ENCODE measurements around the gene TPP2.

DNA sequence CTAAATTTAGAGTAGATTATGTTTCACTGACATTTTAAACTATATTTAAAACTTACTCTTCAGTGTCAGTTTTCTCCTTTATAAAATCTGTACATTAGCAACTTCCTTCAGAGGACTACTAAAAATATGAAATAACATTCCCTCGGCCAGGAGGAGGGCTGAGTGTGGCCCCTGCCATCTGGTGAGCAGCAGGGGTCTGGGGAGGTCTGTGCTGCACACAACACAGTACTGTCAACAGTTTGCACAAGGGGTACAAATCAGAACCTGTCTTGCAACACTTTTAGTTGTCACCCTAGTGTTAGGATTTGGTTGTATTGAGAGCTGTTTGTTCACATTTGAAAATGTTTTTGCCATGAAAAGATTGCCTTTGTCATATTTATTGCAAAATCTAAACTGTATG, 48.9 kb downstream of the TPP2 start:
- TF ChIP-seq CTCF (IDR thresholded peaks at IDR 0.05) (no peak), EP300 (IDR thresholded peaks at IDR 0.05) (no peak), POLR2A (IDR thresholded peaks at IDR 0.05) (no peak)
